Duodenal mucosa (tissue), 2 donors: ENCODE data around the gene CHI3L2.

Source experiments
- H3K27ac ChIP-seq: one replicate; pipeline ENCODE4 v1.7.0; 2013; ENCODE audit warnings: low read depth, low read length
- H3K27me3 ChIP-seq, 2 donors: one replicate each; pipeline ENCODE4 v1.7.0; 2013; ENCODE audit warnings: low read length in 2 of 2, control low read depth in 1 of 2; ENCODE audit not compliant: insufficient read depth in 2 of 2, control insufficient read depth in 1 of 2
- H3K36me3 ChIP-seq, 2 donors: one replicate each; pipeline ENCODE4 v1.7.0; 2013; ENCODE audit warnings: low read length in 2 of 2, control low read depth in 1 of 2; ENCODE audit not compliant: insufficient read depth in 2 of 2, control insufficient read depth in 1 of 2
- H3K4me1 ChIP-seq, 2 donors: one replicate each; pipeline ENCODE4 v1.7.0; 2013; ENCODE audit warnings: low read length in 2 of 2, control low read depth in 1 of 2; ENCODE audit not compliant: insufficient read depth in 2 of 2, control insufficient read depth in 1 of 2
- H3K4me3 ChIP-seq, 2 donors: one replicate each; pipeline ENCODE4 v1.7.0; 2013; ENCODE audit warnings: low read length in 2 of 2, low read depth in 1 of 2
- H3K9ac ChIP-seq, 2 donors: one replicate each; pipeline ENCODE4 v1.7.0; 2013; ENCODE audit warnings: low read length in 2 of 2, low read depth in 1 of 2
- H3K9me3 ChIP-seq, 2 donors: one replicate each; pipeline ENCODE4 v1.7.0; 2013; ENCODE audit warnings: low read length in 2 of 2, control low read depth in 1 of 2; ENCODE audit not compliant: control insufficient read depth in 1 of 2

CHI3L2 gene

GRCh38 chr1:111227434-111227833 lies at the start of gene CHI3L2:
Gene CHI3L2 (plus strand): TSS chr1:111227713. CDS start chr1:111227730, 17 bp downstream.
- Histone ChIP-seq H3K9me3 (no peaks in the 10 kb centered on the region), H3K36me3 (no peaks in the 10 kb centered on the region), H3K4me3 (no peak within 1 kb of the TSS), H3K9ac (no peak within 1 kb of the TSS), H3K27ac (no peak within 1 kb of the TSS), H3K4me1 (peaks cover 4 to 7% of the 10 kb centered on the region in 2 donors), H3K27me3 (no peaks in the 10 kb centered on the region)

- no peak overlapping the region for H3K27ac ChIP-seq
- H3K4me1 ChIP-seq: peaks cover 0 to 9% of the 10 kb centered on the region in 2 donors
- no peak overlapping the region for H3K4me3 ChIP-seq
These were observed 47.5 kb upstream of the CHI3L2 start for GRCh38 chr1:111179968-111180533.

GRCh38 chr1:111182052-111182451 lies 45.5 kb upstream of the CHI3L2 start:
- no peak overlapping the region for H3K9ac ChIP-seq
- H3K27me3 ChIP-seq: no peaks in the 10 kb centered on the region
- H3K9me3 ChIP-seq: no peaks in the 10 kb centered on the region
- H3K36me3 ChIP-seq: peaks cover 34 to 36% of the 10 kb centered on the region in 2 donors
- no peak overlapping the region for H3K4me3 ChIP-seq
- peaks cover 0 to 9% of the 10 kb centered on the region in 2 donors for H3K4me1 ChIP-seq
- H3K27ac ChIP-seq: no peak overlapping the region

More at GRCh38 chr1:111179968-111180533, 47.5 kb upstream of the CHI3L2 start:
- Histone ChIP-seq H3K36me3 (peaks cover 14 to 26% of the 10 kb centered on the region in 2 donors), H3K9me3 (no peaks in the 10 kb centered on the region), H3K27me3 (no peaks in the 10 kb centered on the region), H3K9ac (no peak overlapping the region)

- H3K9ac ChIP-seq: no peak overlapping the region
- H3K9me3 ChIP-seq: no peaks in the 10 kb centered on the region
- peaks cover 0 to 9% of the 10 kb centered on the region in 2 donors for H3K4me1 ChIP-seq
- H3K27me3 ChIP-seq: no peaks in the 10 kb centered on the region
- no peak overlapping the region for H3K4me3 ChIP-seq
- peaks cover 49 to 51% of the 10 kb centered on the region in 2 donors for H3K36me3 ChIP-seq
- no peak overlapping the region for H3K27ac ChIP-seq
These were observed 44.0 kb upstream of the CHI3L2 start for GRCh38 chr1:111183308-111184069.

- Histone ChIP-seq H3K4me1 (peaks cover 0 to 9% of the 10 kb centered on the region in 2 donors), H3K9me3 (no peaks in the 10 kb centered on the region), H3K9ac (no peak overlapping the region), H3K4me3 (no peak overlapping the region), H3K36me3 (peaks cover 59 to 62% of the 10 kb centered on the region in 2 donors), H3K27ac (no peak overlapping the region), H3K27me3 (no peaks in the 10 kb centered on the region)
These were observed 42.9 kb upstream of the CHI3L2 start for GRCh38 chr1:111184663-111185062.

- Histone ChIP-seq H3K27ac (no peak overlapping the region), H3K4me1 (peaks cover 52 to 53% of the 10 kb centered on the region in 2 donors), H3K36me3 (peaks cover 60 to 79% of the 10 kb centered on the region in 2 donors)
These were observed 36.5 kb upstream of the CHI3L2 start for GRCh38 chr1:111190931-111191451.

GRCh38 chr1:111191496-111191895 lies 36.0 kb upstream of the CHI3L2 start:
- no peaks in the 10 kb centered on the region for H3K9me3 ChIP-seq
- H3K36me3 ChIP-seq: peaks cover 60 to 79% of the 10 kb centered on the region in 2 donors
- no peak overlapping the region for H3K9ac ChIP-seq
- no peak overlapping the region for H3K27ac ChIP-seq
- H3K27me3 ChIP-seq: no peaks in the 10 kb centered on the region
- no peak overlapping the region for H3K4me3 ChIP-seq
- peaks cover 56 to 57% of the 10 kb centered on the region in 2 donors for H3K4me1 ChIP-seq

More at GRCh38 chr1:111190931-111191451, 36.5 kb upstream of the CHI3L2 start:
- Histone ChIP-seq H3K9me3 (no peaks in the 10 kb centered on the region), H3K4me3 (no peak overlapping the region), H3K27me3 (no peaks in the 10 kb centered on the region), H3K9ac (no peak overlapping the region)

GRCh38 chr1:111192074-111192473 lies 35.4 kb upstream of the CHI3L2 start:
- H3K36me3 ChIP-seq: peaks cover 59 to 79% of the 10 kb centered on the region in 2 donors

GRCh38 chr1:111192658-111193519 lies 34.6 kb upstream of the CHI3L2 start:
- Histone ChIP-seq H3K27ac (peak overlapping the region; percentile 2), H3K9me3 (no peaks in the 10 kb centered on the region), H3K4me1 (peaks cover 57 to 65% of the 10 kb centered on the region in 2 donors), H3K27me3 (no peaks in the 10 kb centered on the region), H3K4me3 (no peak overlapping the region), H3K36me3 (peaks cover 59 to 79% of the 10 kb centered on the region in 2 donors), H3K9ac (peak overlapping the region in 1 of 2 donors; percentile 14)

More at GRCh38 chr1:111192074-111192473, 35.4 kb upstream of the CHI3L2 start:
- Histone ChIP-seq H3K4me1 (peaks cover 57 to 59% of the 10 kb centered on the region in 2 donors), H3K9ac (no peak overlapping the region), H3K27me3 (no peaks in the 10 kb centered on the region), H3K4me3 (no peak overlapping the region), H3K9me3 (no peaks in the 10 kb centered on the region), H3K27ac (no peak overlapping the region)
